ACC112 (cell line): ENCODE results near the gene FAF1.
A peak's percentile ranks its signal among the peaks of the same experiment; 100 is the strongest.
"Not testable (repeated sequence)": the region's sequence is repeated elsewhere in the genome, so short reads cannot be mapped to it uniquely, and the experiment has no call there.

Experiments
- H2AFZ ChIP-seq: fragments of 200-600 bp; sonication (generic); one replicate; pipeline ENCODE4 v1.6.0; 2017; ENCODE audit warnings: antibody characterized with exemption, low read length; ENCODE audit not compliant: unreplicated experiment
- H3K27ac ChIP-seq: fragments of 200-600 bp; sonication (generic); 2 replicates; pipeline ENCODE4 v1.5.1; 2014; ENCODE audit warnings: low read depth, mild to moderate bottlenecking, antibody characterized with exemption, low read length, moderate library complexity
- H3K27me3 ChIP-seq: fragments of 200-600 bp; sonication (generic); 2 replicates; pipeline ENCODE4 v1.6.1; 2014; ENCODE audit warnings: mild to moderate bottlenecking, antibody characterized with exemption, low read length, moderate library complexity, mixed read lengths; ENCODE audit not compliant: insufficient read depth
- H3K36me3 ChIP-seq: fragments of 200-600 bp; sonication (generic); 2 replicates; pipeline ENCODE4 v1.6.1; 2016; ENCODE audit warnings: mild to moderate bottlenecking, antibody characterized with exemption, low read length, moderate library complexity, mixed read lengths; ENCODE audit not compliant: insufficient read depth
- H3K4me1 ChIP-seq: fragments of 200-600 bp; sonication (generic); one replicate; pipeline ENCODE4 v1.6.1; 2016; ENCODE audit warnings: low read length, mixed read lengths; ENCODE audit not compliant: insufficient read depth, unreplicated experiment, control insufficient read depth
- H3K4me3 ChIP-seq: fragments of 200-600 bp; sonication (generic); 2 replicates; pipeline ENCODE4 v1.5.1; 2014; ENCODE audit warnings: mild to moderate bottlenecking, low read depth, low read length
- H3K79me2 ChIP-seq: fragments of 200-600 bp; sonication (generic); one replicate; pipeline ENCODE4 v1.6.0; 2016; ENCODE audit warnings: low read length; ENCODE audit not compliant: control insufficient read depth, unreplicated experiment, insufficient read depth

The FAF1 gene

GRCh38 chr1:50873458-50874187, 86.4 kb downstream of the FAF1 start:
- Histone ChIP-seq H3K27me3 (no peaks in the 10 kb centered on the region), H3K4me3 (peak overlapping the region; percentile 52), H3K79me2 (peaks cover 5% of the 10 kb centered on the region), H3K27ac (no peak overlapping the region), H3K4me1 (peaks cover 6% of the 10 kb centered on the region), H3K36me3 (no peaks in the 10 kb centered on the region), H2AFZ (no peak overlapping the region)

- not testable (repeated sequence) for H3K4me3 ChIP-seq, H2AFZ ChIP-seq, H3K27me3 ChIP-seq, H3K36me3 ChIP-seq, H3K4me1 ChIP-seq, H3K27ac ChIP-seq
- peaks cover 26% of the 10 kb centered on the region for H3K79me2 ChIP-seq
These were observed 95.2 kb downstream of the FAF1 start for GRCh38 chr1:50864845-50865244.

DNA sequence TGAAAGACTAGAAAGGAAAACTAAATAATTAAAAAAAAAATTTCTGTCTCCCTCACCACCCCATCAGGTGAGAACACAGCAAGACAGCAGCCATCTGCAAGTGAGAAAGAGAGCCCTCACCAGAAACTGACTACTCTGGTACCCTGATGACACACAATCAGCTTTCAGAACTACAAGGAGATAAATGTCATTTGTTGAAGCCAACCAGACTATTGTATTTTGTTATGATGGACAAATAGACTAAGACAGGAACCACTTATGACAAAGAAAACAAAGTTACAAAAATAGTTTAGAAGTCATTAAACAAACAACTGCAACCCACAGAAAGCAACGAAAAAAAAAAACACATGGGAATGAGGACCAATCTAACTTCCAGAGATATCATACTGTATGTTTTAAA, 98.3 kb downstream of the FAF1 start:
- H2AFZ ChIP-seq, result no peak overlapping the region
- H3K4me1 ChIP-seq, result peaks cover 6% of the 10 kb centered on the region
- peaks cover 38% of the 10 kb centered on the region for H3K79me2 ChIP-seq
- H3K36me3 ChIP-seq, result 0 out of 2 replicates have a peak, but pooled peaks cover 3% of the 10 kb centered on the region
- H3K27ac ChIP-seq, result no peak overlapping the region
- no peaks in the 10 kb centered on the region for H3K27me3 ChIP-seq
- no peak overlapping the region for H3K4me3 ChIP-seq

DNA sequence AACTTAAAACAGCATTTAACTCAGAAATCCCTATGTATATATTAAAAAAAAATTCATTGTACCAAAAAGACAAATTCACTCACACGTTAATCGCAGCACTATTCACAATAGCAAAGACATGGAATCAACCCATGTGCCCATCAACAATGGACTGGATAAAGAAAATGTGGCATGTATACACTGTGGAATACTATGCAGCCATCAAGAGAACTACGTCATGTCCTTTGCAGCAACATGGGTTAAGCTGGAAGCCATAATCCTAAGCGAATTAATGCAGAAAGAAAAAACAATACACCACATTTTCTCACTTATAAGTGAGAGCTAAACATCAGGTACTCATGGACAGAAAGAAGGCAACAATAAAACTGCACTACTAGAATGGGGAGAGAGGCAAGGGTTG, 99.4 kb downstream of the FAF1 start:
- Histone ChIP-seq H3K4me1 (peaks cover 6% of the 10 kb centered on the region), H3K36me3 (0 out of 2 replicates have a peak, but pooled peaks cover 3% of the 10 kb centered on the region), H3K27ac (no peak overlapping the region), H3K79me2 (peaks cover 28% of the 10 kb centered on the region), H2AFZ (no peak overlapping the region), H3K27me3 (no peaks in the 10 kb centered on the region), H3K4me3 (no peak overlapping the region)

- Histone ChIP-seq H2AFZ (no peak overlapping the region), H3K4me1 (peaks cover 6% of the 10 kb centered on the region), H3K27ac (no peak overlapping the region), H3K79me2 (peaks cover 28% of the 10 kb centered on the region), H3K4me3 (no peak overlapping the region), H3K36me3 (0 out of 2 replicates have a peak, but pooled peaks cover 3% of the 10 kb centered on the region), H3K27me3 (no peaks in the 10 kb centered on the region)
These were observed 99.8 kb downstream of the FAF1 start for GRCh38 chr1:50860256-50860655.

- no peaks in the 10 kb centered on the region for H3K27me3 ChIP-seq
- H3K79me2 ChIP-seq, result peaks cover 28% of the 10 kb centered on the region
- H3K4me1 ChIP-seq, result peaks cover 6% of the 10 kb centered on the region
- no peak overlapping the region for H3K4me3 ChIP-seq
- H3K27ac ChIP-seq, result no peak overlapping the region
- H3K36me3 ChIP-seq, result 0 out of 2 replicates have a peak, but pooled peaks cover 3% of the 10 kb centered on the region
- no peak overlapping the region for H2AFZ ChIP-seq
These were observed 100.4 kb downstream of the FAF1 start for GRCh38 chr1:50859657-50860056.

DNA sequence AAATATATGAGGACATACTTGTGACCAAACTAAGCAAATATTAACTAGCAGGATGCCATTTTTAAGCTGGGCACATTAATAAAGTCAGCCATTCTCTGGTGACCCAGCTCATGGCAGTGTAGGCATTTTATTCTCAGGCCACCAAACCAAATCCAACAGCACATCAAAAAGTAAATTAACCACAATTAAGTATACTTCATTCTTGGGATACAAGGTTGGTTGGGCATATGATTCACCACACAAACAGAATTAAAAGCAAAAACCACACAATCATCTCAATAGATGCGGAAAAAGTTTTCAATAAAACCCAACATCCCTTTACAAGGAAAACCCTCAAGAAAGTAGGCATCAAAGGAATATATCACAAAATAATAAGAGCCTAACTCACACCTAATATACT, 101.3 kb downstream of the FAF1 start:
- no peaks in the 10 kb centered on the region for H3K27me3 ChIP-seq
- H2AFZ ChIP-seq, result no peak overlapping the region
- 0 out of 2 replicates have a peak, but pooled peaks cover 3% of the 10 kb centered on the region for H3K36me3 ChIP-seq
- H3K4me1 ChIP-seq, result peaks cover 6% of the 10 kb centered on the region
- peaks cover 28% of the 10 kb centered on the region for H3K79me2 ChIP-seq
- H3K4me3 ChIP-seq, result no peak overlapping the region
- no peak overlapping the region for H3K27ac ChIP-seq

DNA sequence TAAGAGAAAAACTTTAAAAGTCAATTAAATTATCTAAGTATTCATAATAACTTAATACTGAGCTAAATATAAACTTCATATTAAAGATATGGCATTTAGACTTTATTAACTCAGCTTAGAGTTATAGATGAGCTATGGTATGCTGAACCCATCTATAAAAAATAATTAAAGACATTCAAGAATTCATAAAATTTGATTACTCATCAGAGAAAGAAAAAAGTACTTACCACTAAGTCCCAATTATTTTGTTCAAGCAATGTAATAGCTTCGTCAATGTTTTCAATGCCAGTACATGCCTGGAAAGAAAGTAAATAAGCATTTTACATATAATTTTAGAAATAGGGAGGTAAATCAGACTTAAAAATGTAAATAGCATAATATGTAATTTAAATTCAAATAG, 102.4 kb downstream of the FAF1 start:
- Histone ChIP-seq H3K27me3 (no peaks in the 10 kb centered on the region), H3K4me1 (peaks cover 11% of the 10 kb centered on the region), H3K79me2 (peaks cover 28% of the 10 kb centered on the region), H2AFZ (no peak overlapping the region), H3K4me3 (no peak overlapping the region), H3K27ac (no peak overlapping the region), H3K36me3 (0 out of 2 replicates have a peak, but pooled peaks cover 3% of the 10 kb centered on the region)

DNA sequence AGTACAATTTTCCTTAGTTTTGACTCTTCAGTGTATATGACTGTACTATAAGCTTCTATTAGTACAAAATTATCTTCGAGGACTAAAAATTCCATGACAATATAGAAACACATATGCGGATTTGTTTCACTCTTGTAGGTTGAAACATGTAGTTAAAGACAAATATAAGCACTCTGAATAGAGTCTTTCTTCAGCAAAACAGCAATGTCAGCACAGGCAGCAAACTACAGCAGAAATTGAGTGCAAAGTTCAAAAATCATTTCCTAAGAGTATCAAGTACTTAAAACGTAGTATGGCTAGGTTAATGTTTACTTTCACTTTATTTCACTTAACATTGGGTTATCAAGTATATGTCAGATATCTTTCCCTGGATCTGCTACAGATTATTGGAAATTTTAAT, 106.7 kb downstream of the FAF1 start:
- H3K79me2 ChIP-seq, result no peaks in the 10 kb centered on the region
- H3K36me3 ChIP-seq, result no peaks in the 10 kb centered on the region
- peaks cover 5% of the 10 kb centered on the region for H3K4me1 ChIP-seq
- H3K27ac ChIP-seq, result no peak overlapping the region
- H3K27me3 ChIP-seq, result no peaks in the 10 kb centered on the region
- peak overlapping the region; percentile 38; the same call in 1 of the 2 replicates for H3K4me3 ChIP-seq
- H2AFZ ChIP-seq, result no peak overlapping the region

- H3K79me2 ChIP-seq, result no peaks in the 10 kb centered on the region
- H3K4me1 ChIP-seq, result peaks cover 5% of the 10 kb centered on the region
These were observed 107.2 kb downstream of the FAF1 start for GRCh38 chr1:50852889-50853288.

DNA sequence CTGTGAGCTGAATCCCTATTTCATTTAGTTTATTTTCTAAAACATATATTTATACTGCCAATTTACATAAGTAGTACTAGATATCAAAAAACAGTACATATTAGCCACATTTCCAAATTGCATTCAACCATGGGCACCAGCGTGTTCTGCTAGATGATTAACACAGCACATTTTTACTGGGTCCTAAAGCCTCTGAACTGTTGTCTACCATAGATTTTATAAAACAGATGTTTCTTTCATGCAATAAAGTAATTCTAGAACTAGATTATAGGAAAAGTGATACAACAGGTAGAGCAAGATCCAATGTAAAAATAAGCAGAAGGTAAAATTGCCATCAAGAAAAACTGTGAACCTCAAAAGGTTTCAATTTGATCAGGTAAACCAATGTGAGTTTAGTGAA, 108.6 kb downstream of the FAF1 start:
- Histone ChIP-seq H3K4me1 (peaks cover 5% of the 10 kb centered on the region), H3K4me3 (no peak overlapping the region), H3K36me3 (no peaks in the 10 kb centered on the region; the same call in 1 of the 2 replicates), H3K79me2 (no peaks in the 10 kb centered on the region), H2AFZ (no peak overlapping the region), H3K27ac (no peak overlapping the region), H3K27me3 (no peaks in the 10 kb centered on the region)

More at GRCh38 chr1:50852889-50853288, 107.2 kb downstream of the FAF1 start:
- Histone ChIP-seq H3K36me3 (no peaks in the 10 kb centered on the region; the same call in 1 of the 2 replicates), H3K27ac (no peak overlapping the region), H3K27me3 (no peaks in the 10 kb centered on the region), H3K4me3 (peak overlapping the region; percentile 38; the same call in 1 of the 2 replicates), H2AFZ (no peak overlapping the region)
